Inflammatory macrophage treated with lipopolysaccharide for 4 hours (primary cell): ENCODE measurements around the gene RETN.

Source experiments
- DNase-seq: peaks from one replicate; pipeline ENCODE4 v3.0.0-alpha.2; 2020

The RETN gene

GRCh38 chr19:7709932-7710460 lies 41.1 kb downstream of the RETN start:
- DNase-seq = no peak

GRCh38 chr19:7710616-7711015 lies 41.8 kb downstream of the RETN start:
- no peak for DNase-seq

- DNase-seq = no peak
Measured at GRCh38 chr19:7715671-7716070, 46.8 kb downstream of the RETN start.

GRCh38 chr19:7716762-7717161 lies 47.9 kb downstream of the RETN start:
- DNase-seq = no peak

- no peak for DNase-seq
Measured at GRCh38 chr19:7718668-7719067, 49.8 kb downstream of the RETN start.
